Peyer's patch (tissue), 4 donors: Measurements from ENCODE around the gene RSRC2.

Source experiments
- CTCF ChIP-seq, 6 experiments: fragments of 450-650 bp in 4 of 6; fragments of 200-600 bp in 2 of 6; sonication (generic) in 1 of 6; IDR thresholded peaks; one replicate each; pipeline ENCODE4 v1.5.1; 2017 to 2019; ENCODE audit warnings: antibody characterized with exemption in 6 of 6, mild to moderate bottlenecking in 3 of 6, moderate library complexity in 1 of 6
- POLR2A ChIP-seq, 2 donors: fragments of 450-650 bp; IDR thresholded peaks; one replicate each; pipeline ENCODE4 v1.5.1; 2017; ENCODE audit warnings: antibody characterized with exemption in 2 of 2, mild to moderate bottlenecking in 2 of 2, moderate library complexity in 2 of 2

- no peak for TF ChIP-seq CTCF (IDR thresholded peaks at IDR 0.05)
- TF ChIP-seq POLR2A (IDR thresholded peaks at IDR 0.05), result no peak
Measured at GRCh38 chr12:122515275-122515674, 11.5 kb downstream of the RSRC2 start.
